Measurements from ENCODE around the gene CAMK2N2. TPM values are rescaled to one million over a fixed set of nuclear protein-coding genes. Genes with fewer than 3 reads are reported as not detected.

Gene CAMK2N2
- total RNA-seq, 4 donors from 2014 or later = not detected

DNA sequence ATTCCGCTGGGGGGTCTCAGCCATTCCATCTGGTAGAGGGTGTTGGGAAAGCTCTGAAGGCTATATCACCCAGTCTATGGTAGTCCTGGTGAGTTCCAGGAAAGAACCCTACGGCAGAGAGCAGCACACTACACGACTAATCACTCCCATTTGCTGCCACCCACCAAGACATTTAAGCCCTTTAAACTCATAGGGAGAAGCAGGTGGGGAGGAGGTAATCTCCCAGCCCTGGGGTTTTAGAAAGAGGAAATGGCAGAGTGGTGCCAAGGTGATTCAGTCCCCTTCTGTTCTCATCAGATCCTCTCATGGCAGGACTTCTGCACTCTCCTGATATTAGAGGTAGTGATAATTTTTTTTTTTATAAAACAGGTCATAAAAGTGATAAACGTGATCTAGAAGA, 42.5 kb downstream of the CAMK2N2 start:
- WGBS, 2 donors (ENCODE audit: low coverage in 1 of 2) = 43 to 55% methylated on average over 3 to 4 of the region's 4 CpGs
- Histone ChIP-seq H3K4me1 (no peaks in the 10 kb centered on the region), H3K9me3 (no peaks in the 10 kb centered on the region), H3K27ac (no peak overlapping the region), H3K4me3 (no peak overlapping the region), H3K36me3 (no peaks in the 10 kb centered on the region), H3K27me3 (peaks cover 25% of the 10 kb centered on the region)
- in situ Hi-C loops (cut with MboI; ENCODE audit: low pct_ligation_motif_present in 1 of 4, low pct_unique_long_range_greater_than_20kb in 1 of 4, low sequenced_read_pairs in 3 of 4) = no loop called here
- intact Hi-C loops (cut with DNase I; ENCODE audit: low total_unique reads) = no loop called here
- no peak for DNase-seq
- TF ChIP-seq, protein P1, sequence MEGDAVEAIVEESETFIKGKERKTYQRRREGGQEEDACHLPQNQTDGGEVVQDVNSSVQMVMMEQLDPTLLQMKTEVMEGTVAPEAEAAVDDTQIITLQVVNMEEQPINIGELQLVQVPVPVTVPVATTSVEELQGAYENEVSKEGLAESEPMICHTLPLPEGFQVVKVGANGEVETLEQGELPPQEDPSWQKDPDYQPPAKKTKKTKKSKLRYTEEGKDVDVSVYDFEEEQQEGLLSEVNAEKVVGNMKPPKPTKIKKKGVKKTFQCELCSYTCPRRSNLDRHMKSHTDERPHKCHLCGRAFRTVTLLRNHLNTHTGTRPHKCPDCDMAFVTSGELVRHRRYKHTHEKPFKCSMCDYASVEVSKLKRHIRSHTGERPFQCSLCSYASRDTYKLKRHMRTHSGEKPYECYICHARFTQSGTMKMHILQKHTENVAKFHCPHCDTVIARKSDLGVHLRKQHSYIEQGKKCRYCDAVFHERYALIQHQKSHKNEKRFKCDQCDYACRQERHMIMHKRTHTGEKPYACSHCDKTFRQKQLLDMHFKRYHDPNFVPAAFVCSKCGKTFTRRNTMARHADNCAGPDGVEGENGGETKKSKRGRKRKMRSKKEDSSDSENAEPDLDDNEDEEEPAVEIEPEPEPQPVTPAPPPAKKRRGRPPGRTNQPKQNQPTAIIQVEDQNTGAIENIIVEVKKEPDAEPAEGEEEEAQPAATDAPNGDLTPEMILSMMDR (IDR thresholded peaks at IDR 0.05) = no peak

DNA sequence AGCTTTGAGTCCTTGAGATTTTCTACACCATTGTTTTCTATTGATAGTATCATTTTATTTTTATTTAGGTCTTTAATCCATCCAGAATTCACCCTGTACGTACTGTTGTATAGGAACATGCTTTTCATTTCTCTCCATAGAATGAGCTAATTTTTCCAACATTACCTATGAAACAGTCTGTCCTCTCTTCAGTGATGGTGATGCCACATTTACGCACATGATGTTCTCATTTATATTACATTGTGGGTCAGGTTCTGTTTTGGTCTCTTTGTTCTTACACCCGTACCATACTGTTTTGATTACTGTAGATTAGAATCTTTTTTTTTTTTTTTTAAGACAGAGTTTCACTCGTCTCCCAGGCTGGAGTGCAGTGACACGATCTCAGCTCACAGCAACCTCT, 49.6 kb downstream of the CAMK2N2 start:
- no peak overlapping the region for H3K27ac ChIP-seq
- WGBS, 2 donors (ENCODE audit: low coverage in 1 of 2) = 67 to 87% methylated on average over 3 to 5 of the region's 5 CpGs
- peaks cover 15% of the 10 kb centered on the region for H3K27me3 ChIP-seq
- no peaks in the 10 kb centered on the region for H3K4me1 ChIP-seq
- TF ChIP-seq POLR2AphosphoS5 (IDR thresholded peaks at IDR 0.05) (no peak), EP300 (IDR thresholded peaks at IDR 0.05; ENCODE audit: low read depth) (no peak), POLR2A (IDR thresholded peaks at IDR 0.05) (no peak)
- TF ChIP-seq, protein P1 (IDR thresholded peaks at IDR 0.05) = no peak
- H3K36me3 ChIP-seq = no peaks in the 10 kb centered on the region
- in situ Hi-C loops (cut with MboI; ENCODE audit: low pct_ligation_motif_present in 1 of 4, low pct_unique_long_range_greater_than_20kb in 1 of 4, low sequenced_read_pairs in 3 of 4) = no loop called here
- intact Hi-C loops (cut with DNase I; ENCODE audit: low total_unique reads) = no loop called here
- no peaks in the 10 kb centered on the region for H3K9me3 ChIP-seq
- no peak for DNase-seq
- H3K4me3 ChIP-seq = no peak overlapping the region

DNA sequence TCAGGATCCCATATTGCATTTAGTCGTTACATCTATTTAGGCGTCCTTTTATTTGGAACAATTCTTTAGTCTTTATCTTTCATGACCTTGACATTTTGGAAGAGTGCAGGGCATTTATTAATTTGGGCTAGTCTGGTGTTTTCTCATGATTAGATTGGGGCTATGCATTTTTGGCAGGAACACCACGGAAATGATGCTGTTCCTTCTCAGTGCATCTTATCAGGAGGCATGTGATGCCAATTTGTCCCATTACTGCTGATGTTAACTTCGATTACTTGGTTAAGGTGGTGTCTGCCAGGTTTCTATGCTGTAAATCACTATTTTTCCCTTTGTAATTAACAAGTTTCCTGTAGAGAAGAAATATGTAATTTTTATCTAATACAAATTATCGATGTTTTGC, 50.1 kb downstream of the CAMK2N2 start:
- no peak for TF ChIP-seq EP300 (IDR thresholded peaks at IDR 0.05; ENCODE audit: low read depth)
- TF ChIP-seq, protein P1 (IDR thresholded peaks at IDR 0.05) = no peak
- TF ChIP-seq POLR2AphosphoS5 (IDR thresholded peaks at IDR 0.05) = no peak
- TF ChIP-seq POLR2A (IDR thresholded peaks at IDR 0.05) = no peak
- WGBS, 2 donors (ENCODE audit: low coverage in 1 of 2) = 71 to 85% methylated on average over 5 of the region's 5 CpGs
- peaks cover 19% of the 10 kb centered on the region for H3K27me3 ChIP-seq
- H3K4me3 ChIP-seq = no peak overlapping the region
- no peaks in the 10 kb centered on the region for H3K9me3 ChIP-seq
- H3K27ac ChIP-seq = no peak overlapping the region
- DNase-seq = no peak
- intact Hi-C loops (cut with DNase I; ENCODE audit: low total_unique reads) (no loop called here), in situ Hi-C loops (cut with MboI; ENCODE audit: low pct_ligation_motif_present in 1 of 4, low pct_unique_long_range_greater_than_20kb in 1 of 4, low sequenced_read_pairs in 3 of 4) (no loop called here)
- H3K4me1 ChIP-seq = no peaks in the 10 kb centered on the region
- no peaks in the 10 kb centered on the region for H3K36me3 ChIP-seq

Small RNA genes lying within 50 kb of the gene (small RNA-seq; reads per million reads assigned to genes)
- 0.83 to 8.4 (median 4.5) reads per million in 4 donors for gene MIR1224

Other genes starting within 250 kb of the CAMK2N2 start
- 100 to 1,000 TPM in 1 of 4 donors, 10 to 100 TPM in 3; 74.1 to 168 (median 83.8) TPM for gene ABCC5, start 243.7 kb downstream of the CAMK2N2 start, total RNA-seq
- not detected for gene HTR3D, start 229.8 kb downstream of the CAMK2N2 start, total RNA-seq
- gene HTR3C, start 208.5 kb downstream of the CAMK2N2 start, total RNA-seq = under 1 TPM in 1 of 4 donors, not detected in 3; 0.48 TPM
- gene HTR3E, start 164.5 kb downstream of the CAMK2N2 start, total RNA-seq = 1 to 10 TPM in 2 of 4 donors, under 1 TPM in 1, not detected in 1; 0.80 to 1.8 (median 1.3) TPM
- gene EIF2B5, start 126.2 kb downstream of the CAMK2N2 start, total RNA-seq = 10 to 100 TPM; 45.1 to 49.7 (median 48.1) TPM
- 100 to 1,000 TPM in 1 of 4 donors, 10 to 100 TPM in 3; 54.1 to 174 (median 65.7) TPM for gene DVL3, start 106.2 kb downstream of the CAMK2N2 start, total RNA-seq
- 100 to 1,000 TPM; 153 to 318 (median 182) TPM for gene AP2M1, start 86.7 kb downstream of the CAMK2N2 start, total RNA-seq
- gene ABCF3, start 75.4 kb downstream of the CAMK2N2 start, total RNA-seq = 100 to 1,000 TPM in 2 of 4 donors, 10 to 100 TPM in 2; 58.6 to 286 (median 133) TPM
- 1 to 10 TPM in 2 of 4 donors, under 1 TPM in 1, not detected in 1; 0.95 to 5.0 (median 1.4) TPM for gene VWA5B2, start 32.0 kb downstream of the CAMK2N2 start, total RNA-seq
- 10 to 100 TPM; 37.3 to 67.3 (median 52.2) TPM for gene ALG3, start 12.6 kb downstream of the CAMK2N2 start, total RNA-seq
- 1 to 10 TPM in 3 of 4 donors, not detected in 1; 4.0 to 7.3 (median 5.9) TPM for gene EEF1AKMT4, start 11.9 kb downstream of the CAMK2N2 start, total RNA-seq
- not detected for gene ECE2, start 14.5 kb upstream of the CAMK2N2 start, total RNA-seq
- 100 to 1,000 TPM in 3 of 4 donors, 10 to 100 TPM in 1; 63.6 to 234 (median 195) TPM for gene PSMD2, start 37.7 kb upstream of the CAMK2N2 start, total RNA-seq
- gene EIF4G1, start 53.1 kb upstream of the CAMK2N2 start, total RNA-seq = 100 to 1,000 TPM; 135 to 453 (median 217) TPM
- 10 to 100 TPM; 18.5 to 41.1 (median 28.8) TPM for gene FAM131A, start 76.0 kb upstream of the CAMK2N2 start, total RNA-seq
- 100 to 1,000 TPM in 1 of 4 donors, 10 to 100 TPM in 3; 13.7 to 246 (median 73.1) TPM for gene CLCN2, start 100.1 kb upstream of the CAMK2N2 start, total RNA-seq
- gene POLR2H, start 100.2 kb upstream of the CAMK2N2 start, total RNA-seq = 100 to 1,000 TPM in 3 of 4 donors, 10 to 100 TPM in 1; 74.4 to 206 (median 146) TPM
- not detected for gene THPO, start 116.7 kb upstream of the CAMK2N2 start, total RNA-seq
- 1 to 10 TPM; 1.9 to 7.0 (median 4.5) TPM for gene CHRD, start 118.5 kb upstream of the CAMK2N2 start, total RNA-seq

Data from transverse colon (tissue), 4 donors.